NB4 (cell line): Measurements from ENCODE around the gene SAMM50.

Experiments
- TF ChIP-seq, protein P1 (sequence below): IDR thresholded peaks from one replicate; pipeline ENCODE4 v1.5.1; 2012; ENCODE audit warnings: low read depth, low read length
- TF ChIP-seq, protein P2 (sequence below): IDR thresholded peaks from 2 replicates; pipeline ENCODE4 v1.6.1; 2011; ENCODE audit warnings: low read depth, low read length

DNA sequence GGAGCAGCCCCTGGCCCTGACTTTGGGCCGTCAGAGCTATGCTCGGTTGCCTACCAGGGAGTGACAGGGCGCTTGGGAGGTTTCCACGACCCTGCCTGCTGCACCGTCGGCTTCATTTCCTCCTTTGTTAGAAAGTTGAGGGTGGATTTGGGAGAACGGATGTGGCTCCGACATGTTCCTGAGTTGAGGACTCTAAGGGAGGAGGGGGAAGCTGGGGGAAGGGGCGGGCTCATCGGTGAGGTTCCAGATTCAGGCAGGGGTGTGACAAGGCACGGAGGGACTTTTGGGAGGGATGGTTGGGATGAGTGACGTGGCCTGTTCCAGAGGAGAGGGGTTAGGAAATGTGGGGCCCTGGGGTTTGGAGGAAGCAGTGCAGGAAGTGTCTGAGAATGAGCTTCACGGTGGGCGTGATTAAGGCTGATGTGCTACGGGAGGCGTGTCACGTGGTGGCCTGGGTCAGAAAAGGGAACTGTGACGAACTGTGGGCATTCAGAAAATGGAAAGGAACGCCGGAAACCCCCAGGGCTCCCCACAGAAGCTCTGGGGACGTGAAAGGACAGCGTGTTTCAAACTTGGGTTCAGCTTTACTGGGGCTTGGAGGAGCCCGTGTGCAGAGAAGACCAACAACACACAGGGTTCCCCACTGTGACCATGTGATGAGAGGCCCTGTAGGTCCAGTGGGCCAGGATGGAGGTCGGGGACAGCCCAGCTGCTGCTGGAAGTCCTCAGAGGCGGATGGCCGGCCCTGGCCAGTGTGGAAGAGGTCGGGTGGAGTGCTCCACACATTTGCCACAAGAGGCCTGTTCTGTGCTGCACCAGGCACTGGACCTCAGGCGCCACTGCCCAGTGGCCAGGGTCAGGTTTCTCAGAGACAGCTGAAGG, 71.6 kb downstream of the SAMM50 start:
- TF ChIP-seq, protein P1, sequence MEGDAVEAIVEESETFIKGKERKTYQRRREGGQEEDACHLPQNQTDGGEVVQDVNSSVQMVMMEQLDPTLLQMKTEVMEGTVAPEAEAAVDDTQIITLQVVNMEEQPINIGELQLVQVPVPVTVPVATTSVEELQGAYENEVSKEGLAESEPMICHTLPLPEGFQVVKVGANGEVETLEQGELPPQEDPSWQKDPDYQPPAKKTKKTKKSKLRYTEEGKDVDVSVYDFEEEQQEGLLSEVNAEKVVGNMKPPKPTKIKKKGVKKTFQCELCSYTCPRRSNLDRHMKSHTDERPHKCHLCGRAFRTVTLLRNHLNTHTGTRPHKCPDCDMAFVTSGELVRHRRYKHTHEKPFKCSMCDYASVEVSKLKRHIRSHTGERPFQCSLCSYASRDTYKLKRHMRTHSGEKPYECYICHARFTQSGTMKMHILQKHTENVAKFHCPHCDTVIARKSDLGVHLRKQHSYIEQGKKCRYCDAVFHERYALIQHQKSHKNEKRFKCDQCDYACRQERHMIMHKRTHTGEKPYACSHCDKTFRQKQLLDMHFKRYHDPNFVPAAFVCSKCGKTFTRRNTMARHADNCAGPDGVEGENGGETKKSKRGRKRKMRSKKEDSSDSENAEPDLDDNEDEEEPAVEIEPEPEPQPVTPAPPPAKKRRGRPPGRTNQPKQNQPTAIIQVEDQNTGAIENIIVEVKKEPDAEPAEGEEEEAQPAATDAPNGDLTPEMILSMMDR: no peak
- TF ChIP-seq, protein P2, sequence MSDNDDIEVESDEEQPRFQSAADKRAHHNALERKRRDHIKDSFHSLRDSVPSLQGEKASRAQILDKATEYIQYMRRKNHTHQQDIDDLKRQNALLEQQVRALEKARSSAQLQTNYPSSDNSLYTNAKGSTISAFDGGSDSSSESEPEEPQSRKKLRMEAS: peak; percentile 97
